ENCODE data around the gene SLC52A3.

The SLC52A3 gene

DNA sequence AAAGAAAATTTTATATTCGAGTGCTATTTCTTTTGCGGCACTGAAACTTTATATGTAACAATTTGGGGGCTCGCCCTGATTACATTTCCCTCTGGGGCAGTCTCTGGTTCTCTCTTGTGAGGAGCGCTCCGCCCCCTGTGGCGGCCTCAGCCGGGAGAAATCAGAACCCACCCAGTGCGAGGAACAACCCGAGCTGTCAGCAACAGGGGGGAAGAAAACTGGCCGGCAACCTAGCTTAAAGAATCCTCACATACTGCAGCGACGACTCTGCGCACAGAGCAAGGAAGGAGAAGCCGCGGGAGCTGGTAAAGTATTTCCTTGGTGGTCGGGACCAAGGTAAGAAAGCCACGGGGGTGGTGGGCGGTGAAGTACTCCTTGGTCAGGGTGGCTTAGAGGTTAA is 23.9 kb upstream of the SLC52A3 start:
- Histone ChIP-seq H3K9me3 (ENCODE audit: control insufficient read depth, low read length) (peaks cover 6% of the 10 kb centered on the region), H3K4me3 (ENCODE audit: low read length) (no peak overlapping the region), H3K27me3 (replicated peaks; ENCODE audit: control insufficient read depth, insufficient read depth, low read length) (peaks cover 12% of the 10 kb centered on the region), H3K4me1 (ENCODE audit: control insufficient read depth, insufficient read depth, low read length) (no peaks in the 10 kb centered on the region), H3K36me3 (ENCODE audit: control insufficient read depth, insufficient read depth, low read length, severe bottlenecking) (no peaks in the 10 kb centered on the region), H3K9ac (ENCODE audit: low read length) (no peak overlapping the region)
- no peak for DNase-seq (ENCODE audit: low read depth)

DNA sequence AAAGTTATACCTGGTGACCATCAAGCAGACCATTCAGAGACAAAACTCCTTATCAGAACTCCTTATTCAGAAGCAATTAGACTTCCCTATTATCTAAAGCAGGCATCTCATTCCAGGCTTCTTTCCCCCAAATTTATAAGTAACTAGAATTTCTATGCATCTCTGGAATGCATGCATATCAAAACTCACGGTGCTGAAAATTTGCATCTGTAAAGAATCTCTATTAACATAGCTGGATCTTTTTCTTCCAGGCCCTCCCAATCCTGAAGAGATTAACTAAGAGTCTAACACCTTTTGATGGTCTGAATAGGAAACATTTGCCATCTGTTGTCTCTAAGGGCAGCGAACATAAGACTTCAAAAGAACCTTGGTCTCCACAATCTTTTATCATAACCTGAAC is 22.8 kb upstream of the SLC52A3 start:
- Histone ChIP-seq H3K36me3 (ENCODE audit: control insufficient read depth, insufficient read depth, low read length, severe bottlenecking) (no peaks in the 10 kb centered on the region), H3K27me3 (replicated peaks; ENCODE audit: control insufficient read depth, insufficient read depth, low read length) (peaks cover 5% of the 10 kb centered on the region), H3K4me3 (ENCODE audit: low read length) (no peak overlapping the region), H3K9me3 (ENCODE audit: control insufficient read depth, low read length) (peaks cover 8% of the 10 kb centered on the region), H3K4me1 (ENCODE audit: control insufficient read depth, insufficient read depth, low read length) (no peaks in the 10 kb centered on the region), H3K9ac (ENCODE audit: low read length) (no peak overlapping the region)
- no peak for DNase-seq (ENCODE audit: low read depth)

DNA sequence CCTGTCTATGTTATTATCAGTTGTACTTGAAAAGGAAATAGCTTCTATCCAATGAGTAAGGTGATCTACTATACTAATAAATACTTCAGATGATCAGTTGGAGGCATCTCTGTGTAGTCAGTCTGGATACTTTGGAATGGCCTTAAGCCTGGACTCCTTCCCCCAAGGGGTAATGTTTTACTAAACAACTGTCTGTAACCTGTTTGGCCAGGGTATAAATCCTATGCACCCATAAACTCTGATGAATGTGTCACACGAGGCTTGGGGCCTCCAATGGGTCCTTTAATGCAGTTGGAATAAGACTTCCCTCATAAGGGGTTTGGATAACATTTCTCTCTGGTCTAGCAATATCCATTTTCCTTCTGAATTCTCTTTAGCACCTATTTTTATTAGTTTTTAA is 19.5 kb upstream of the SLC52A3 start:
- H3K36me3 ChIP-seq (ENCODE audit: control insufficient read depth, insufficient read depth, low read length, severe bottlenecking), result no peaks in the 10 kb centered on the region
- H3K9me3 ChIP-seq (ENCODE audit: control insufficient read depth, low read length), result peaks cover 25% of the 10 kb centered on the region
- no peak overlapping the region for H3K4me3 ChIP-seq (ENCODE audit: low read length)
- no peaks in the 10 kb centered on the region for H3K4me1 ChIP-seq (ENCODE audit: control insufficient read depth, insufficient read depth, low read length)
- DNase-seq (ENCODE audit: low read depth), result no peak
- no peak overlapping the region for H3K9ac ChIP-seq (ENCODE audit: low read length)
- no peaks in the 10 kb centered on the region for H3K27me3 ChIP-seq (replicated peaks; ENCODE audit: control insufficient read depth, insufficient read depth, low read length)

DNA sequence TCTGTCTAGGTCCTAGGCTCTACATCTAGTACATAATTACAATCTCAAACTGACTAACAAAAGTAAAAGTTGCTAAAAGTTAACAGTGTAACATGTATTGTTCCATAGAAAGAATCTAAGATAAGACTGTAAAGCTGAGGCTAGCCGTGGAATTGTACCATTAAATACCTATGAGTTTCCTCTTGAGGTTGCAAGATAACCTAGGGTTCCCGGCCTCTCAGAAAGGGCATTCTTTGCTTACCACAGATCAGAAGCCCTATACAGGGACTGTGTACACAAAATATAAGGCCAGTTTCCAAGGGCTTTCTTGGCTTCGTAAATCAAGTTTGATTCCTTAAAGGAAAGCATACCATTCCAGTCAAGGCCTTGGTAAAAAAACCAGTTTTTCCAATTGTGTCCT is 11.5 kb upstream of the SLC52A3 start:
- H3K27me3 ChIP-seq (replicated peaks; ENCODE audit: control insufficient read depth, insufficient read depth, low read length), result peaks cover 14% of the 10 kb centered on the region
- no peaks in the 10 kb centered on the region for H3K4me1 ChIP-seq (ENCODE audit: control insufficient read depth, insufficient read depth, low read length)
- no peak for DNase-seq (ENCODE audit: low read depth)
- peaks cover 12% of the 10 kb centered on the region for H3K9me3 ChIP-seq (ENCODE audit: control insufficient read depth, low read length)
- no peaks in the 10 kb centered on the region for H3K36me3 ChIP-seq (ENCODE audit: control insufficient read depth, insufficient read depth, low read length, severe bottlenecking)
- no peak overlapping the region for H3K4me3 ChIP-seq (ENCODE audit: low read length)
- H3K9ac ChIP-seq (ENCODE audit: low read length), result no peak overlapping the region

DNA sequence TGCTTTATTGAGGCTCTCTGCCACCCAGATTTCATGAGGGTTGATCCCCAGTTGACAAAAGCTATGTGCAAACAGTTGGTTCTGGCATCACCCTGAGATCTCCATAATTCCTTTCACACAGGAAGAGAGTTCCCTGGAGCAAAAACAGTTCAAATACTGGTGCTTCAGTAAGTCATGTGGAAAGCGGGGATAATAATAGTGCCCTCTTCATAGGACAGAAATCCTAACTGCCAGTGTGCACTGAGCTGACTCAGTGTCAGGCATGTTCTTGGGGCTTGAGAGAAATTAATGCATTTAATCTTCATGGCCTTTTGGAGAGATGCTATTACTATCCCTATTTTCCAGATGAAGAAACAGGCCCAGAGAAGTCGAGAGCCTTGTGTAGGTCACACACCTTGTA is 7.9 kb upstream of the SLC52A3 start:
- Histone ChIP-seq H3K4me1 (ENCODE audit: control insufficient read depth, insufficient read depth, low read length) (no peaks in the 10 kb centered on the region), H3K9me3 (ENCODE audit: control insufficient read depth, low read length) (no peaks in the 10 kb centered on the region), H3K4me3 (ENCODE audit: low read length) (no peak overlapping the region), H3K36me3 (ENCODE audit: control insufficient read depth, insufficient read depth, low read length, severe bottlenecking) (no peaks in the 10 kb centered on the region), H3K9ac (ENCODE audit: low read length) (no peak overlapping the region), H3K27me3 (replicated peaks; ENCODE audit: control insufficient read depth, insufficient read depth, low read length) (peaks cover 44% of the 10 kb centered on the region)
- DNase-seq (ENCODE audit: low read depth), result no peak

DNA sequence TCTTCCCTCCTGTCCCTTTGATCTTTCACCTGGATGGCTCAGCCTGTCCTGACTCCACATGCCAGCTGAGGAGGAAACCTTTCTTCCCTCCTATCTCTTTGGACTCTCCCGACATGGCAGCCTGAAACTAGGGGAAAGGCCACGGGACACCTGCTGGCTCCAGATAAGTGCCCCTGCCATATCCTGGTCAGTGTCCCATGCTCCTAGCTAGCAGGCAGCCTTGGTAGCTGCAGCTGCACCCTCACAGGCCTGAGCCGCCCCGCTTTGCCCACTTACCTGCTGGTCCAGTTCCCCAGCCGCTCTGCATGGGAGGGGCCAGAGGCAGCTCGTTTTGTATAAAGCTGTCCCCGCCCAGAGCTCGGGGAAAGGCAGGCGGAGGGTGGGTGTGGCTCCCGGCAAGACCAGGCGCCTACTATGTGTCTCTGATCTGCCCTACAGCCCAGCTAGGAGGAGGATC is 7.4 kb upstream of the SLC52A3 start:
- H3K4me3 ChIP-seq (ENCODE audit: low read length), result no peak overlapping the region
- no peaks in the 10 kb centered on the region for H3K4me1 ChIP-seq (ENCODE audit: control insufficient read depth, insufficient read depth, low read length)
- no peak for DNase-seq (ENCODE audit: low read depth)
- no peaks in the 10 kb centered on the region for H3K36me3 ChIP-seq (ENCODE audit: control insufficient read depth, insufficient read depth, low read length, severe bottlenecking)
- peaks cover 44% of the 10 kb centered on the region for H3K27me3 ChIP-seq (replicated peaks; ENCODE audit: control insufficient read depth, insufficient read depth, low read length)
- peaks cover 3% of the 10 kb centered on the region for H3K9me3 ChIP-seq (ENCODE audit: control insufficient read depth, low read length)
- H3K9ac ChIP-seq (ENCODE audit: low read length), result no peak overlapping the region

DNA sequence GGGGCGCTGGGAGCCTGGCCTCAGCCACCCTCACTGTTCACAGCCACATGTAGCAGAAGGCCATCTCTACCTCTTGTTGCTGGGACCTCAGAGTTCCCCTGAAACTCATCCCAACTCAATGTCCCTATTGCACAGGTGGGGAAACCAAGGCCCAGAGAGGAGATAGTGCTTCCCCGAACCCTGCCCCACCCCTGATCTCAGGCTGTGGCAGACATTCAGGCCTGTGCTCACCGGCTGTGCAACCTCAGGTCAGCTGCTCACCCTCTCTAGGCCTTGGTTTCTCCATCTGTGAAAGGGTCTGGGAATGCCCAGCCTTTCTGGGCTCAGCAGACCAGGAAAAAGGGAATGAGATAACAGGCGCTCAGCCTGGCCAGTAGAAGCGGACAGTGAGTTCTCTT is 6.4 kb upstream of the SLC52A3 start:
- Histone ChIP-seq H3K4me1 (ENCODE audit: control insufficient read depth, insufficient read depth, low read length) (no peaks in the 10 kb centered on the region), H3K9ac (ENCODE audit: low read length) (no peak overlapping the region), H3K9me3 (ENCODE audit: control insufficient read depth, low read length) (peaks cover 6% of the 10 kb centered on the region), H3K27me3 (replicated peaks; ENCODE audit: control insufficient read depth, insufficient read depth, low read length) (peaks cover 44% of the 10 kb centered on the region), H3K36me3 (ENCODE audit: control insufficient read depth, insufficient read depth, low read length, severe bottlenecking) (no peaks in the 10 kb centered on the region), H3K4me3 (ENCODE audit: low read length) (no peak overlapping the region)
- no peak for DNase-seq (ENCODE audit: low read depth)

DNA sequence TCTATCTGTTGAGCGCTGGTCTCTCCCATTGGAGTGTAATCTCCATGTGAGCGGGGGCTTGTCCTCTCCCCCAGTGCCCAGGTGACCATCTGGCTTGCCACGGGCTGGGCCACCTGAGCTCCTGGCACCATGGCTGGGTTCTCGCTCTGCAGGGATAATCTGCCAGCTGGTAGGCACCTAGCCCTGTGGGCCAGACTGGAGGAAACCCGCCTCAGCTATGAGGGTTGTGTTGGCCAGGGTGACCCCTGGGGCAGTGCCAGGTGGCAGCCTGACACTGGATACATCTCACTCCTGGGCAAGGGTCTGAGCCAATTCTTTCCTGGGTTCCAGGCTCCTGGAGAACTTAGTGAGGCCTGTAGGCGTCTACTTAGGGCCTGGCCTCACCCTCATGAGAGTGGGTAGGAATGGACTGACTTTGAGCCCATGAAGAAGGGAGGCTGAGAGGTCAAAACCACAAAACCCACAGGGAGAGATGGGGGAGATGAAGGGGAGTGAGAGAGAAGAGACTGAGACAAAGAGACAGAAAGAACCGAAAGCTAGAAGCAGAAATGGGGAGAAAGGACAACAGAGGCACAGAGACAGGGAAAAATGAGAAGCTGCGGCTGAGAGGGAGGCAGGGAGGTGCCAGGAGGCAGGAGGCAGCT is 5.8 kb upstream of the SLC52A3 start:
- H3K4me1 ChIP-seq (ENCODE audit: control insufficient read depth, insufficient read depth, low read length), result no peaks in the 10 kb centered on the region
- peaks cover 44% of the 10 kb centered on the region for H3K27me3 ChIP-seq (replicated peaks; ENCODE audit: control insufficient read depth, insufficient read depth, low read length)
- peaks cover 6% of the 10 kb centered on the region for H3K9me3 ChIP-seq (ENCODE audit: control insufficient read depth, low read length)
- no peaks in the 10 kb centered on the region for H3K36me3 ChIP-seq (ENCODE audit: control insufficient read depth, insufficient read depth, low read length, severe bottlenecking)
- no peak for DNase-seq (ENCODE audit: low read depth)
- no peak overlapping the region for H3K9ac ChIP-seq (ENCODE audit: low read length)
- H3K4me3 ChIP-seq (ENCODE audit: low read length), result no peak overlapping the region

DNA sequence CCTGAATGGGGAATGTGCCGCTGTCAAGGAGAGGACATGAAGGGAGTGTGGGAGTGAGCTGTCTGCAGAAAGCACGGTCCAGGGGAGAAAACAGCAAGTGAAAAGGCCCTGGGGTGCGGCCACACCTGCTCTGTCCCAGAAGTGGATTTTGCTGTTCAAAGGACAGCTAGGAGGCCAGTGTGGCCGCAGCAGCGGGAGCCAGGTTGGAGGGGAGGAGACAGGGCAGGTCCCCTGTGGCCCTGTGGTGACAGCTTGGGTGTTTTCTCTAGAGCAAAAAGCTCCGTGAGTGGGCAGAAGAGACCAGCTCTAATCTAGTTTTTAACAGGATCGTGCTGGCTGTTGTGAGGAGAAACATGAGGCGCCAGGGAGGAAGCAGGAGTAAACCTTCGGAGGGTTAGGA is 4.5 kb upstream of the SLC52A3 start:
- H3K27me3 ChIP-seq (replicated peaks; ENCODE audit: control insufficient read depth, insufficient read depth, low read length), result peaks cover 57% of the 10 kb centered on the region
- no peaks in the 10 kb centered on the region for H3K36me3 ChIP-seq (ENCODE audit: control insufficient read depth, insufficient read depth, low read length, severe bottlenecking)
- DNase-seq (ENCODE audit: low read depth), result no peak
- H3K4me1 ChIP-seq (ENCODE audit: control insufficient read depth, insufficient read depth, low read length), result no peaks in the 10 kb centered on the region
- H3K9me3 ChIP-seq (ENCODE audit: control insufficient read depth, low read length), result peaks cover 6% of the 10 kb centered on the region
- H3K4me3 ChIP-seq (ENCODE audit: low read length), result no peak overlapping the region
- no peak overlapping the region for H3K9ac ChIP-seq (ENCODE audit: low read length)

DNA sequence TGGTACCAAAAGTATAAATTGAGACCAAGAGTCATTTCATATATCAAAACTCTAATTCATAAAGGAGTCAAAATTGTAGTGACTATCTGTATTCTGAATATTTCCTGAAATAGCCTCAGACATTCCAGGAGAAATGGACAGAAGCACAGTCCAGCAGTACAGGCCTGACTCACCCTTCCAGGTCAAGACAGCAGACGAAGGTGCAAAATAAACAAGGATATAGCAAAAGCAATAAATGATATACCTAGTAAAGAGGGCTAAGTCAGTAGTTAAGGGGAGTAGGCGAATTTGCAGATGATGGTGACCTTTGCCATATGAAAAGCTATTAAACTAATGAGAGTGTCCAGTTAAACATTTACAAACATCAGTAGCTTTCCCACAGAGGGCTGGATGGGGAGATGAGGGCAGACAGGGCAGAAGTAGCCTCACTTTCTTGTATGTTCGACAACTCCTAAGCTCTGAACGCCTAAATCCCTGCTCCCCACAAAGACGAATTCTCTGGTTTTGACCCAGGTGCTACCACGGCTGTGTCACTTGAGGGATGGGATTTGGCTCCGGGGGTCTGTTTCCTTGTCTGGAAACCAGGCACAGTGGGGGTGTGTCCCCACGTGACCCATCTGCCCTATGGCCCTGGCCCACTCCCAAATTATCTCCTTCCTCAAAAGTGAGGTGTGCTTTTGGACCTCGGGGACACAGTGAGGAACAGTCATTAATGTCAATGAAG is 3.6 kb upstream of the SLC52A3 start:
- DNase-seq (ENCODE audit: low read depth), result no peak
- H3K36me3 ChIP-seq (ENCODE audit: control insufficient read depth, insufficient read depth, low read length, severe bottlenecking), result no peaks in the 10 kb centered on the region
- H3K9ac ChIP-seq (ENCODE audit: low read length), result no peak overlapping the region
- peaks cover 6% of the 10 kb centered on the region for H3K9me3 ChIP-seq (ENCODE audit: control insufficient read depth, low read length)
- H3K4me3 ChIP-seq (ENCODE audit: low read length), result no peak overlapping the region
- H3K27me3 ChIP-seq (replicated peaks; ENCODE audit: control insufficient read depth, insufficient read depth, low read length), result peaks cover 61% of the 10 kb centered on the region
- no peaks in the 10 kb centered on the region for H3K4me1 ChIP-seq (ENCODE audit: control insufficient read depth, insufficient read depth, low read length)

DNA sequence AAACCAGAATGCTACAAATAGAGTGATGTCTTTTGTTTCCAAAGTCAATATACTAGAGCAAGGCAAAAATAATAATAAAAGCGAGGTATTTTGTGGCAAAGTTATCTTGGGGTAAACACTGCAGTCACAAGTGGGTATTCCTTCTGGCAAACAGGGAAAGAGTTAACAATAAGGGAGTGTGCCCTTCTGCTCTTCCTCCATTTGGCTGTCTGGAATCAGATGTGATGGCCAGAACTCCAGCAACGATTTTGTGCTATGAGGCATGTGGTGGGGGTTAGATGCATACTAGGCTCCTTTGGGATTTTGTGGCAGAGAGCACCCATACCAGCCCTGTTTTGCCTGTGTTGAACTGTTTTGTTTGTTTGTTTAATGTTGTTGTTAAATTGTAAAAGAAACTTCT is 2.4 kb upstream of the SLC52A3 start:
- no peak overlapping the region for H3K9ac ChIP-seq (ENCODE audit: low read length)
- H3K27me3 ChIP-seq (replicated peaks; ENCODE audit: control insufficient read depth, insufficient read depth, low read length), result peaks cover 52% of the 10 kb centered on the region
- no peak for DNase-seq (ENCODE audit: low read depth)
- no peaks in the 10 kb centered on the region for H3K4me1 ChIP-seq (ENCODE audit: control insufficient read depth, insufficient read depth, low read length)
- H3K4me3 ChIP-seq (ENCODE audit: low read length), result no peak overlapping the region
- H3K9me3 ChIP-seq (ENCODE audit: control insufficient read depth, low read length), result peaks cover 6% of the 10 kb centered on the region
- no peaks in the 10 kb centered on the region for H3K36me3 ChIP-seq (ENCODE audit: control insufficient read depth, insufficient read depth, low read length, severe bottlenecking)
